GM21619 (cell line): ENCODE data around the gene PAX3.
"Not testable (repeated sequence)": the region's sequence is repeated elsewhere in the genome, so short reads cannot be mapped to it uniquely, and the experiment has no call there.

ENCODE experiments used
- ATAC-seq: cut with Tn5 transposase; IDR thresholded peaks from one replicate; pipeline ENCODE4 v1.9.1; 2021; ENCODE audit not compliant: unreplicated experiment

PAX3 gene

DNA sequence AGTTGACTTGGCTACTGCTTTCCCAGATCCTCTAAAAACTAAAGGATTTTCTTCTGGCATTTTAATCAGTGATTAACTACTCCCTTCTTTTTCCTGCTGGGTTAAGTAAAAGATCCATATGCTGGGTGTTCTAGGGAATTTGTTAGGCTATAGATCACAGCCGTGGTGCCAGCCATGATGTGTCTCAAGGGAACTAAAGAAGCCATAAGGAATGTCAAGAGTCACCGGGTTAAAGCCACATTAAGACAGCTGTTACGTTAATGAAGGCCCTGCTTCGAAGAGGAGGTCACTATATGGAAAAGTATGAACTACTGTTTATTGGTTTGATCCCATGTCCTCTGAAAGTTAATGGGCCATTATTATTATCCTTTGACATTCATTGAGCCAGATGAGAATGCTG is 70.7 kb downstream of the PAX3 start:
- ATAC-seq: no peak

DNA sequence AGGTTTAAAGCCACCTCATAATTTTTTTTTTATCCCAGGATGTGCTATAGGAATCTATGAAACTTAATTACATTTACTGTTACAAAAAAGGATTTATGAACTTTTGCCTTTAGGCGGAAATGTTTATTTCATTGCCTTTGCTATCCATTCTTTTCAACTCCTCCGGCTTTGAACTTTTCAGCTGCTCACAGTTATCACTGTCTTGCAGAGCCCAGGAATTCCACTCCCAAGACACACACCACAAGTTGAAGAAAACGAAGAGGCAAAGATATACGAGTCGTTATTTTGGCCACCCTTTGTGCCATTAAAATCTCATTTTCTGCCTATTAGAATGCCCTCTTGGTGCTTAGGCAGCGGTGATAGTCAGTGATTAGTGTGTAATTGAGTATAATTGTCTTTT is 80.0 kb downstream of the PAX3 start:
- ATAC-seq: no peak

DNA sequence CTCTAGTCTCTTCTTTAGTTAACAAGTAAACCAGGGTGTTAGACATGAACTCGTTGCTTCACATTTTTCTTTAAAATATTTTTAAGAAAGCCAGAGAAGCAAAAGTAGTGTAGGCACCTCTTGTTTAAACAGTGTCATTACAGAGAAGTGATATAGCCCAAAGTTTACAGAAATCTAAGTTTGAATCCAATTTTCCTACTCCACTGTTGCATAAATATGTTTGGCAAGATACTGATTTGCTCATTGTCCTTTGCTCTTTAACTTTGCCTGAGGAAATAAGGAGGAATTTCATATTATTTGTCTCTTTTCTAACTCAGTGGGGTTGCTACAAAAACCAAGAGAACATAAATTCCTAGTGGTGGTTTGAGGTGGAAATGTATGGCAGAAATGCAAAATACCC is 81.1 kb downstream of the PAX3 start:
- ATAC-seq: no peak

DNA sequence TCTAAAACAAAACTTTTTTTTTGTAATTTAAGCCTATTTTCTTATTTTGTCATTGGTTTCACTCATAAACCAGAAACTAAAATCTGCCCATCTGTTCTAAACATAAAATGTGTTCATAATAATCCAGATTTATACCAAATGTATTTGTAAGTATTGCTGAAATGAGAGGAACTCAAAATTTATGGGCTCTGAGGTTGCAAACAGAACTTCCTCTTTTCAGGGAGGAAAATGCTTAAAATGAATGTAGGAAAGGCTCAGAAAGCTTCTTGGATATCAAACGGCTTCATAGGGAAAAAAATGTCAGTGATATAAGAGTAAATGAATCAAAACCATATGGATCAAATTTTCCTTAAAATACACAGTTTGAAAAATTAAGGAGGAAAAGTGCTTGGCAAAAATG is 83.9 kb downstream of the PAX3 start:
- no peak for ATAC-seq

DNA sequence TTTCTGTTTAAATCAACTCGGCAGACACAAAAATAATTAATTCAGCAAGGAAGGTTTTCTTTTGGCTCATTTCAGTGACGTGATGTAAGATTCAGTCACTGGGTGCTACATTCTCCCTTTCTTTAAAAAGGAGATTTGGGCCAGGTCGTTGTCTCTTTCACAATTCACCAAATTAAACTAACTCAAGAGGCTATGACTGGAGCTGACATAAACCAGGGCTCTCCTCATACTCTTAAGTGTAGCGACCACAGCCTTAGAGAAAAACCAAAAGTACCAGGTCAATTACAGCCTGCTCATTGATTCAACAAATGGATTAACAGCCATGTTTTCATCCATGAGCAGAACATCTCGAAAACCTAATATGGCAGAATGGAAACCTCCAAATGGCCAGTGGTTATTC is 85.7 kb downstream of the PAX3 start:
- ATAC-seq: no peak

DNA sequence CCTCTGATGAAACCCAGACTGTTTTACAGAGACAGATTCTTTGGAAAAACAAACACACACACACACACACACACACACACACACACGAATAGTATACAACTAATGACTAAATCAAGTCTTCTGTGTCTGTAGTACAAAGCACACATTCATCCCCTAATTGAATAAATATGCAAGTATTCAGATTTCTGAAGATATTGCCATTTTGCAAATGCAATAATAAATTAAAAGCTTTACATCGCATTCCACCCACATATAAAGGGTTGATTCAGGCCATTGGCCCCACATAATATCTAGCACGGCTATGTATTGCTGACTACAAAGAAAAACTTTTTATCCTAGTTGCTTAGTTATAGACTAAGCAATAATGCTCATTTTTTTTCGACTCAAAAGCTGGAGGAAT is 86.2 kb downstream of the PAX3 start:
- no peak for ATAC-seq

DNA sequence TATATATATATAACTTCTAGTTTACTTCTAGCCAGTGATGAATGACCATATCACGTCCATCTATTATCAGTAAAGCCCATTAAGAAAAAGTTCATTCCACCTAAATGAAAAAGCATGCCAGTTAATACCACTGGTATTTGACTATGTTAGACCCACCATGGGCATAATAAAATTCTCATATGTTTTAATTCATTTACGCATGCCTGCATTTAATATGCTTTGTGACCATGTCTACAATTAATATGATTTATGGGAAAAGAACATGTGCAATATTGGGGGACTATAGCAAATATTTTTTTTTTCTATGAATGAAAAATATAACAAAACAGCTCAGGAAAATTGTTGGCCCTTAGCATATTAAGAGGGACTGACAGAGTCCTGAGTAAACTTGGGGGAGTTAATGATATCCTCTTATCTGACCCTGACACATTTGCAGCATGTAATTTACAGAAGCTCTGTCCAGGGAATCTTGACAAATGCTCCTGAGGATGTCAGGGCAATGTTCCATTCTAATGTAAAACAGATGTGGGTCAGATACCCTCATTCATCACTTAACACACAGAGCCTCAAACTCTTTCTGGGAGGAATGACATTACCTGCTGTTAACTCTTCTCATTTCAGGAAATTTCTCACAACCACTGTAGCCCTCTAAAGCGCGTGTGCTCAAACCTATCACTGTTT is 90.6 kb downstream of the PAX3 start:
- ATAC-seq: no peak

DNA sequence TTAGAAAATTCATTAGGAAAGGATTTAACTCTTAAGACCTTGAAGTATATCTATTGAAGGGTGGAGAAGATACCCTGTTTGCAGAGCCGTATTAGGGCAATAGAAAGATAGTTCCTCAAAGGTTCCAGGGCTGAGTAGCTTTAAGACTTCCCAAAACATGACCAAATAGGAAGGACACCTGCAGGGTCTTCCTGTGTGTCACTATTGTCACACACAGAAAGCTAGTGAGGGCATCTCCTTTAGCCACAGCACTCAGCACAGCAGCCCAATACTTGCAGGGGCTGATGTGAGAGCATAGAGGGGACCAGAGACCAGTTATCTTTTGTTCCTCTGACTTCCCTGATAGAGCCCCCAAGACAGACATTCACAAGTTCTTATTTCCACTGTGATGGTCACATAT is 93.7 kb downstream of the PAX3 start:
- no peak for ATAC-seq

DNA sequence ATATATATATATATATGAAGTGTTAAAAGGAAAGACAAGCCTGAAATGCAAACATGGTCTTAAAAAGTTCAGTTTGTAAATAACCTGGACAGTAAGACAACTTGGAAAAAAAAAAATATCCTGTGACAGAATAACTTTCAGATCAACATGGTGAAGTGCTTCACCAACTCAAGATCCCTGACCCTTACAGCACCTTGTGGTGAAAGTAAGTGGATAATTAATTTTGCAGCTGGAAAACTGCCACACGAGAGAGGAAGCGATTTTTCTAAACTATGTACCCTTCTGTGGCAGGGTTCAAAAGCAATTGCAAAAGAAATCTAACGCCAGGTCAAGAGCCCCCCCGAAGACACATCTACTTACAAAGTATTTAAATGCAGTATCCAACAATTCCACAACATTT is 95.8 kb downstream of the PAX3 start:
- ATAC-seq: no peak

DNA sequence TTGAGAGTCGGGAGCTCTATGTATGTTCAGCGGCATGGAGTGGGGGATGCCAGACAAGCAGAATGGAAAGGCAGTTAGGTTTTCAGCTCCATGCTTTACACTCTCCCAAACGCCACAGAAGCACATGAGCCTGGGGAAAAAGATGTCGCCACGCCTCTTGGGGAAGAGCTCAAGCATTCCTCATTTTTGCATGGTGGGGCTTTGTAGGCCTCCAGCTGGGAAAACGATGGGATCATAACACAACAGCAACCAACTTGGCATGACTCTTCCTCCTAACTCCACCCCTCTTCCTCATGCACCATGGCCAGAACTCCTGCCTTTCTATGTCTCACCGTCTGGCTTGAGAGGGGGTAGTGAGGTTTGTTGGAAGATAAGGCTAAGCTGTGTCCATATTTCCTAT is 102.6 kb downstream of the PAX3 start:
- ATAC-seq: no peak

DNA sequence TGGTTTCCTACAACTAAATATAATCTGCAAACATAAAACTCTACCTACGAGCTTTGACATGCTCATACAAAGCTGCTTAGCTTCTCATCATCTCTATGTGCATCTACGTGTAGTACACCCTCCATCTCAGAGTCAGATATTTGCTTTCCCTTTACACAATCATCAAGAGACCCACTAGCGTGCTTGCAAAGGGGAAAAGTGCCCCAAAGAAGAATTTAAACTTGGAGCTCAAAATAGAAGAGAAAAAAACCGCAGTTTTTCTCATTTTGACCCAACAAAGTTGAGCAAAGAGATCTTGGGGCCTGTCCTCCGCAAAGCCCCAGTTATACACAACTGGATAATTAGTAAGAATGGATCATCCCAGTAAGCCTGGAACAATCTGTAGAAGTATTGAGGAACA is 104.1 kb downstream of the PAX3 start:
- peak; percentile 71 for ATAC-seq

DNA sequence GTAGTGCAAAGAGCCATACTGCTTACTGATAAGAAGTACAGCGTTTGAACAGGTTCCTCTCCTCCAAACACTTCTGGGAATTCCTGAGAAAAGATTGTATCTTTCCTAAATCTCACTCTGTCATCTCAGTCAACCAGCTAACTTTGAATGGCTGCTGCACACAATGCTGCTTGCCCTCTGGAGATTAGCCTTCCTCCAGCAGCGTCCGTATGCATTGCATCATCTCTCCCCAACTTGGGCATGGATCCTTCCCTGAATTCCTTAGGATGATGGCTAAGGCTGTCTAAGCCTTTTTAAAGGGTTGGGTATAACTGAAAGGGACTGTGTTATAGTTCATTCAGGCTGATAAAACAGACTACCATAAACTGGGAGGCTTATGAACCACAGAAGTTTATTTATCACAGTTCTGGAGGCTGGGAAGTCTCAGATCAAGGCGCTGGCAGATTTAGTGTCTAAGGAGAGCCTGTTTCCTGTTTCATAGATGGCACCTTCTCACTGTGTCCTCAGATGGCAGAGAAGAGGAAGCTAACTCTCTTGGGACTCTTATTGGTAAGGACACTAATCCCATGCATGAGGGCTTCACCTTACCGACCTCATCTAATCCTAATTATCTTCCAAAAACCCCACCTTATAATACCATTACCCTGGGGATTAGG is 105.3 kb downstream of the PAX3 start:
- no peak for ATAC-seq

DNA sequence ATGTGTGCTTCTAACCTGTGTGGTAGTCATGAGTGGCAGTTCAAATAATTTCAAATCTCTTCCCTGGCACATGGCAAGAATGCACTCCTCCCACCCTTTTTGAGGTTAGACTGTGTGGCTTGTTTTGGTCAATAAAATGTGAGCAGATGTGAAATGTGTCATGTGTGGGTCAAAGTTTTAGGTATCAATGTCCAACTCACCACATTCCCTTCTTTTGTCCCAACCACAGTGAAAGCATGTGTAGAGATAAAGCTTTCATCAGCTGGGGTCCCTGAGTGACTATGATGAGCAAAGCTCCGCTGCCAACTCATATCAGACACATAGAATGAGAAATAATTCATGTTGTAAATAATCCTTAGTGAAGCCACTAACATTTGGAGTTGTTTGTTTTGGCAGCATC is 118.2 kb downstream of the PAX3 start:
- no peak for ATAC-seq

DNA sequence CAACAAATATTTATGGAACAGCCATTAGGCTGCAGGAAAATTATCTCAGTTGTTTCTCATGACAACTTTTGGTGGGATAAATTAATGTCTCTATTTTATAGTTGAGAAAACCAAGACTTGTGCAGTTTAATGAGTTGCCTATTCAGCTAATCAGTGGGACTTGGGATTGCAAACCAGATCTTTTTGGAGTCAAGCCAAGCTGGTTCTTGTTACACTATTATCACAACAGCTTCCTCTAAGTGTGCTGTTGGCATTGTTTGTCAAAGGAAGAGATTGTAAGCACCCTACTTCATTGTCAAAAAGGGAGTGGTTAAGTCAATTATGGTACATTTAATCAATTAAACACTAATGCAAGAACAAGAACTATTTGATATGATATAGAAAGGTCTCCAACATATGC is 119.2 kb downstream of the PAX3 start:
- ATAC-seq: no peak

DNA sequence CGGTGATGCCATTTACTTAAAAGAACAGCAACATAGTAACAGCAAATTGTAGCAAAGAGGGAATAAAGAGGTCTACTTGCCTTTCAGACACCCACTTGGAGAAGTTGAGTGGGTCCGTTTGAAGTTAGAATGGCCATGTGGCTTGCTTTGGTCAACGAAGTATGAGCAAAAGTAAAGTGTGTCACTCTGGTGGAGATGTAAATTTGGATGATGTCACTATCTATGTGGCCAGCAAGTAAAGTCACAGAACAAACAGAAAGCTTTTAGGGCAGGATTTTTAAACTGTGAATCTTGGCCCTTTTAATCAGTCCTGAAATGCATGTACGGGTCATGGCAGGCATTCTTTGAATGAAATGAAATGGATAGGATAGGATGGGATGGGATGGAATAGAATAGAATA is 120.3 kb downstream of the PAX3 start:
- ATAC-seq: no peak

DNA sequence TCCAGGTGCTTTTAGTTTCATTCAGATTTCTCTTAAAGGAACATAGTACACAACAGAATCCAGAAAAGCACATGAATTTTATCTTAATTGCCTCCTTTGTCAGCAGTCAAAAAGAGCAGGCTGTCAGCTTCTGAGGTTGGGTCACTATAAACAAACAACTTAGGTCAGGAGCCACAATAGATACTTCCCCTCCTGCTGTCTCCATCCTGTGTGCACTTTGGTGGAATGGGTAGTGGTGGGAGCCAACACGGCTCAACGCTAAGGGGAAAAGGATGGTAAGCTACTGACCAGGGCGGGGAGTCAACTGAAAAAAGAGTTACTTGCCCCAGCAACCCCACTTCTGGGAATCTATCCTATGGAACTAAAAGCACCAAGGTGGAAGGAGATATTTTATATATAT is 121.9 kb downstream of the PAX3 start:
- ATAC-seq: no peak

DNA sequence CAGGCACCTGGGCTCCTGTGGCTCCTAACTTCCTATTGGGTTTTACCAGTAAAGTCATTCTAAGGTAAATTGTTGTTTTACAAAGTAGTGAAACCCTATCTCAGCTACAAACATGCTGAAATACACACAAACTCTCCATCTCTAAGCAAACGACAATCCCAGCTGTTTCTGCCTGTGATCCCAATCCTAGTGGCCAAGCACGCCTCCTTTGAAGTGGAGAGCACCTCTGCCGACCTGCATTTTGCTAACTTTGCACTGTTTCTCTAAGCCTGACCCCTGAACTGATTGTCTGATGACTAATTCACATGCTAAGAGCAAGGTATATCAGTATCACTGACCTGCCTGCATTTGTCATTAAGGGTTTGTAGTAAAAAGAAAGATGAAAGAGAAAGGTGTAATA is 124.3 kb downstream of the PAX3 start:
- no peak for ATAC-seq

DNA sequence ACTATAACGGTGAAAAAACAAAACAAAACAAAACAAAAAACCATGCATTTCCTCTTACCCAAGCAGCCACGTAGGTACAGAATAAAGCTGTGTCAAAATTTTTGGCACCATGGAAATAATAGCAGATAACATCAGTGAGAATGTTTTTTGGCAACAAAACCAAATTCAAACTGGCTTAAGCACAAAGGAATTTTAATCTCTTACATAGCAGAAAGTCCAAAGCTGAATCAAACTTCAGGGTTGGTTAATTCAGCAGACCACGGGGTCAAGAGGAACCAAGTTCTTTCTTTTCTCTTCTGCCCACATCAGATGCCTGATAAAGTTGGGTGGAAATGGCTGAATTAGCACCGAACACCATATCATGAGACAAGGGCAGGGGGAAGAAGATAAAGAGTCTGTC is 129.5 kb downstream of the PAX3 start:
- no peak for ATAC-seq

DNA sequence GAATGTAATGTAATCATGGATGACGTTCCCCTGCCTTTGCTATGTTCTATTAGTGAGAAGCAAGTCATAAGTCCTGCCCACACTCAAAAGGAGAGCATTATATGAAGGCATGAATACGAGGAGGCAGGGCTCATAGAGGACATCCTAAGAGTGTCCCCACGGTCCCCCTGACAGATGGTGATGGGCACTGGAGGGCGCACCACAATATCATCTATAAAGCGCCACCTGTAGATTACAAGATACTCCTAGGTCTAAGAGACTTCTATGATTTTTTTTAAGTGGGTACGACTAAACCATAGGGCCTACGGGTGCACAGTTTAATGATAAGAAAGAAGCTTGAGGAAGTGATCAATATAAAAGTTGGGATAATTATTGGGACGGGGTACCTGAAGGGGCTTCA is 131.0 kb downstream of the PAX3 start:
- no peak for ATAC-seq

DNA sequence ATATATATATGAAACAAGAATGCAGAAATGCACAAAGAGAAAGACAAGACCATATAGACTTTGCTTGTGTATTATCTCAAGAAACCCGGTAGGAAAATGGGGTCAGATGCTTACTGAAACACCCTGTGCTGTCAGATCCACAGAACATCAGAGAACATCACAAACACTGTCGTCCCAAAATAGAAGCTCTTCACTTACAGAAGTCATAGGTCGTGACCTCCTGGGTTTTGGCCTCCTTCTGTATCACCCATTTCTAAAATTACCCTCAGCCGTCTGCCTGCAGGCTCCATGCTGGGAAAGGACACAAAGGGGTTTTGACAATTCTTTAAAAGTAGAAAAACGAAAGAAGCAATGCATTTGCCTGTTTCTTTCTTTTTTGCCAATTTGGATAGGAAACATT is 137.9 kb downstream of the PAX3 start:
- no peak for ATAC-seq

DNA sequence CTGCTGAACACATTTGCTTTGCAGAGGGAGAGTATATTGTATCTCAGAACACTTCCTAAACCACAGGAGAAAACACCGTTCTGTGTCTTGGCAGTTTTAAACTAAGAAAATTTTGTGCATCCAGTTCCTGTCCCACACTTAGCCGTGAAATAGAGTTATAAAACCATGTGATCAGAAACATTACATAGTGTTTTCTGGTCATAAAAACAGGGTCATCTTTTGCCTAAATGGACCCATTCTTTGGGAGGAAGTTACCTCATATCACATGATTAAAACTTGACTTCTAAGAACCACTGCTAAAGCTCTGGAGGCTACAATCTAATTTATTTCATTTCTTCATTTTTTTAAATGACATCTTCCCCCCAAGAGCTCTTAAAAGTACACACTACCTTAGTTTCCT is 138.7 kb downstream of the PAX3 start:
- ATAC-seq: no peak

DNA sequence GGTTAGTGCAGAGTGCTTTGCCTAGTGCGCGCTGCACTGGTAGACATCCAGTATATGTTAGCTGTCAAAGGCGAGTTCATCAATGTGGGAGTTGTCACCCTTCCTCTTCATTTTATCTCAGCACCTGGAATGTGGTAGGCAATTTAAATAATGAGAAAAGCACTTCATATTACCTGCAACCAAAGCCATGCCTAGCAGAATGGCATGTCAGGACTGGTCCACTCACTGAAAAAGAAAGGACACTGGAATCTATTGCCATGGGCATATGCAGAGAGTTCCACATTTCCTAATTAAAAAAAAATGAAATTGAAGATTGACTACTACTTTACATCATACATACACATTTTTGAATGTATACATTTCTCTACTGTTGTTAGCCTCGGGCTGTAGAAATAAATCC is 139.6 kb downstream of the PAX3 start:
- no peak for ATAC-seq

DNA sequence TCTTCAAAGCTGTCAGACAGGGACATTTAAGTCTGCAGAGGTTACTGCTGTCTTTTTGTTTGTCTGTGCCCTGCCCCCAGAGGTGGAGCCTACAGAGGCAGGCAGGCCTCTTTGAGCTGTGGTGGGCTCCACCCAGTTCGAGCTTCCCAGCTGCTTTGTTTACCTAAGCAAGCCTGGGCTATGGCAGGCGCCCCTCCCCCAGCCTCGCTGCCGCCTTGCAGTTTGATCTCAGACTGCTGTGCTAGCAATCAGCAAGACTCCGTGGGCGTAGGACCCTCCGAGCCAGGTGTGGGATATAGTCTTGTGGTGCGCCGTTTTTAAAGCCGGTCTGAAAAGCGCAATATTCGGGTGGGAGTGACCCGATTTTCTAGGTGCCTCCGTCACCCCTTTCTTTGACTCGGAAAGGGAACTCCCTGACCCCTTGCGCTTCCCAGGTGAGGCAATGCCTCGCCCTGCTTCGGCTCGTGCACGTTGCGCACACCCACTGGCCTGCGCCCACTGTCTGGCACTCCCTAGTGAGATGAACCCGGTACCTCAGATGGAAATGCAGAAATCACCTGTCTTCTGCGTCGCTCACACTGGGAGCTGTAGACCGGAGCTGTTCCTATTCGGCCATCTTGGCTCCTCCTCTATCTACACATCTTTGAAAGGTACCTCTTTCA is 143.7 kb downstream of the PAX3 start:
- not testable (repeated sequence) for ATAC-seq
